RWPE2 (cell line): Measurements from ENCODE around the gene FBXO38.

Experiments
- ATAC-seq: fragments of 200-7000 bp; cut with Tn5 transposase; 3 replicates; pipeline ENCODE4 v1.9.1; 2021; ENCODE audit warnings: low read depth
- DNase-seq: peaks from one replicate; pipeline ENCODE4 v3.0.0-alpha.2; 2020; ENCODE audit warnings: low spot score
- H3K27ac ChIP-seq: fragments of 450-650 bp; 2 replicates; pipeline ENCODE4 v1.5.1; 2017; ENCODE audit warnings: mild to moderate bottlenecking; ENCODE audit not compliant: poor library complexity, severe bottlenecking
- H3K27me3 ChIP-seq: fragments of 250-450 bp; sonication (Bioruptor Pico); 2 replicates; pipeline ENCODE4 v1.5.1; 2021; ENCODE audit warnings: mild to moderate bottlenecking, moderate library complexity; ENCODE audit not compliant: insufficient read depth, poor library complexity, severe bottlenecking
- H3K36me3 ChIP-seq: fragments of 250-450 bp; sonication (Bioruptor Pico); 2 replicates; pipeline ENCODE4 v1.5.1; 2020; ENCODE audit warnings: low read depth, mild to moderate bottlenecking, moderate library complexity
- H3K4me1 ChIP-seq: fragments of 250-450 bp; sonication (Bioruptor Pico); 2 replicates; pipeline ENCODE4 v1.5.1; 2021; ENCODE audit warnings: mild to moderate bottlenecking, moderate library complexity; ENCODE audit not compliant: insufficient read depth, poor library complexity, severe bottlenecking
- H3K4me3 ChIP-seq: fragments of 250-450 bp; sonication (Bioruptor Pico); 2 replicates; pipeline ENCODE4 v1.5.1; 2021; ENCODE audit warnings: mild to moderate bottlenecking, moderate library complexity; ENCODE audit not compliant: severe bottlenecking
- H3K9me3 ChIP-seq: fragments of 250-450 bp; sonication (Bioruptor Pico); 2 replicates; pipeline ENCODE4 v1.5.1; 2021; ENCODE audit warnings: mild to moderate bottlenecking, moderate library complexity; ENCODE audit not compliant: severe bottlenecking
- CTCF ChIP-seq: fragments of 450-650 bp; IDR thresholded peaks from one replicate; pipeline ENCODE4 v1.5.1; 2017; ENCODE audit warnings: mild to moderate bottlenecking, moderate library complexity; ENCODE audit not compliant: poor library complexity, severe bottlenecking

The FBXO38 gene

GRCh38 chr5:148488757-148489156 lies 105.0 kb downstream of the FBXO38 start:
- peaks cover 39% of the 10 kb centered on the region for H3K27me3 ChIP-seq
- H3K27ac ChIP-seq, result no peak overlapping the region
- no peak overlapping the region for H3K4me3 ChIP-seq
- H3K9me3 ChIP-seq, result no peaks in the 10 kb centered on the region
- no peak for TF ChIP-seq CTCF
- H3K36me3 ChIP-seq, result no peaks in the 10 kb centered on the region
- no peak for DNase-seq
- H3K4me1 ChIP-seq, result no peaks in the 10 kb centered on the region
- no peak for ATAC-seq

GRCh38 chr5:148491015-148491792 lies 107.4 kb downstream of the FBXO38 start:
- TF ChIP-seq CTCF, result no peak
- Histone ChIP-seq H3K27me3 (peaks cover 48% of the 10 kb centered on the region), H3K4me3 (no peak overlapping the region), H3K36me3 (no peaks in the 10 kb centered on the region), H3K9me3 (no peaks in the 10 kb centered on the region), H3K4me1 (no peaks in the 10 kb centered on the region), H3K27ac (no peak overlapping the region)
- no peak for DNase-seq
- ATAC-seq, result no peak

- H3K4me3 ChIP-seq, result no peak overlapping the region
- no peak overlapping the region for H3K27ac ChIP-seq
- H3K36me3 ChIP-seq, result no peaks in the 10 kb centered on the region
- peaks cover 48% of the 10 kb centered on the region for H3K27me3 ChIP-seq
- DNase-seq (no peak), ATAC-seq (no peak)
- no peak for TF ChIP-seq CTCF
- no peaks in the 10 kb centered on the region for H3K9me3 ChIP-seq
- H3K4me1 ChIP-seq, result no peaks in the 10 kb centered on the region
These were observed 108.0 kb downstream of the FBXO38 start for GRCh38 chr5:148491793-148492184.

- DNase-seq (no peak), ATAC-seq (no peak)
- H3K9me3 ChIP-seq, result no peaks in the 10 kb centered on the region
- no peak for TF ChIP-seq CTCF
- no peak overlapping the region for H3K27ac ChIP-seq
- H3K4me1 ChIP-seq, result no peaks in the 10 kb centered on the region
- peaks cover 48% of the 10 kb centered on the region for H3K27me3 ChIP-seq
- no peak overlapping the region for H3K4me3 ChIP-seq
- no peaks in the 10 kb centered on the region for H3K36me3 ChIP-seq
These were observed 108.6 kb downstream of the FBXO38 start for GRCh38 chr5:148492351-148492750.
